Activated T-cell treated with anti-CD3 and anti-CD28 coated beads for 1 hour (primary cell): ENCODE results near the gene BLOC1S4.

ENCODE experiments used
- DNase-seq: peaks from one replicate; pipeline ENCODE4 v3.0.0-alpha.2; 2020; ENCODE audit warnings: low read depth

Gene BLOC1S4

GRCh38 chr4:6764976-6765620, 49.1 kb downstream of the BLOC1S4 start:
- no peak for DNase-seq

GRCh38 chr4:6765703-6766102, 49.7 kb downstream of the BLOC1S4 start:
- no peak for DNase-seq
